Measurements from ENCODE around the gene BCAS4.
"Not testable (repeated sequence)": the region's sequence is repeated elsewhere in the genome, so short reads cannot be mapped to it uniquely, and the experiment has no call there.

BCAS4 gene

GRCh38 chr20:50771419-50772080 lies 23.3 kb upstream of the BCAS4 start:
- DNase-seq (ENCODE audit: low read depth in 2 of 2) = not testable (repeated sequence)

- DNase-seq (ENCODE audit: low read depth in 2 of 2) = no peak
These were observed 22.3 kb upstream of the BCAS4 start for GRCh38 chr20:50772420-50773185.

- DNase-seq (ENCODE audit: low read depth in 2 of 2) = no peak
These were observed 20.3 kb upstream of the BCAS4 start for GRCh38 chr20:50774515-50774914.

- DNase-seq (ENCODE audit: low read depth in 2 of 2) = no peak
These were observed 18.6 kb upstream of the BCAS4 start for GRCh38 chr20:50776122-50776817.

GRCh38 chr20:50777373-50777772 lies 17.5 kb upstream of the BCAS4 start:
- no peak for DNase-seq (ENCODE audit: low read depth in 2 of 2)

GRCh38 chr20:50778994-50779393 lies 15.9 kb upstream of the BCAS4 start:
- DNase-seq (ENCODE audit: low read depth in 2 of 2) = not testable (repeated sequence)

GRCh38 chr20:50783390-50783789 lies 11.5 kb upstream of the BCAS4 start:
- no peak for DNase-seq (ENCODE audit: low read depth in 2 of 2)

- DNase-seq (ENCODE audit: low read depth in 2 of 2) = no peak
These were observed 11.0 kb upstream of the BCAS4 start for GRCh38 chr20:50783903-50784302.

- no peak for DNase-seq (ENCODE audit: low read depth in 2 of 2)
These were observed 10.4 kb upstream of the BCAS4 start for GRCh38 chr20:50784464-50784863.

GRCh38 chr20:50786703-50787102 lies 8.2 kb upstream of the BCAS4 start:
- no peak for DNase-seq (ENCODE audit: low read depth in 2 of 2)

GRCh38 chr20:50787181-50787580 lies 7.7 kb upstream of the BCAS4 start:
- DNase-seq (ENCODE audit: low read depth in 2 of 2) = no peak

GRCh38 chr20:50788045-50788991 lies 6.5 kb upstream of the BCAS4 start:
- no peak for DNase-seq (ENCODE audit: low read depth in 2 of 2)

- DNase-seq (ENCODE audit: low read depth in 2 of 2) = no peak
These were observed 4.8 kb upstream of the BCAS4 start for GRCh38 chr20:50789968-50790650.

- DNase-seq (ENCODE audit: low read depth in 2 of 2) = peak; percentile 51 to 55
These were observed 4.1 kb upstream of the BCAS4 start for GRCh38 chr20:50790651-50791277.

GRCh38 chr20:50792708-50793574 lies 1.9 kb upstream of the BCAS4 start:
- no peak for DNase-seq (ENCODE audit: low read depth in 2 of 2)

- not testable (repeated sequence) for DNase-seq (ENCODE audit: low read depth in 2 of 2)
These were observed 1.3 kb upstream of the BCAS4 start for GRCh38 chr20:50793575-50794016.

GRCh38 chr20:50794181-50794845 lies 548 bp upstream of the BCAS4 start:
- no peak for DNase-seq (ENCODE audit: low read depth in 2 of 2)

- no peak for DNase-seq (ENCODE audit: low read depth in 2 of 2)
These were observed 2.3 kb downstream of the BCAS4 start for GRCh38 chr20:50797142-50797541.

- no peak for DNase-seq (ENCODE audit: low read depth in 2 of 2)
These were observed 3.8 kb downstream of the BCAS4 start for GRCh38 chr20:50798650-50799049.
